ENCODE measurements around the gene TMCC2.
"Not testable (repeated sequence)": the region's sequence is repeated elsewhere in the genome, so short reads cannot be mapped to it uniquely, and the experiment has no call there.

TMCC2 gene, protein sequence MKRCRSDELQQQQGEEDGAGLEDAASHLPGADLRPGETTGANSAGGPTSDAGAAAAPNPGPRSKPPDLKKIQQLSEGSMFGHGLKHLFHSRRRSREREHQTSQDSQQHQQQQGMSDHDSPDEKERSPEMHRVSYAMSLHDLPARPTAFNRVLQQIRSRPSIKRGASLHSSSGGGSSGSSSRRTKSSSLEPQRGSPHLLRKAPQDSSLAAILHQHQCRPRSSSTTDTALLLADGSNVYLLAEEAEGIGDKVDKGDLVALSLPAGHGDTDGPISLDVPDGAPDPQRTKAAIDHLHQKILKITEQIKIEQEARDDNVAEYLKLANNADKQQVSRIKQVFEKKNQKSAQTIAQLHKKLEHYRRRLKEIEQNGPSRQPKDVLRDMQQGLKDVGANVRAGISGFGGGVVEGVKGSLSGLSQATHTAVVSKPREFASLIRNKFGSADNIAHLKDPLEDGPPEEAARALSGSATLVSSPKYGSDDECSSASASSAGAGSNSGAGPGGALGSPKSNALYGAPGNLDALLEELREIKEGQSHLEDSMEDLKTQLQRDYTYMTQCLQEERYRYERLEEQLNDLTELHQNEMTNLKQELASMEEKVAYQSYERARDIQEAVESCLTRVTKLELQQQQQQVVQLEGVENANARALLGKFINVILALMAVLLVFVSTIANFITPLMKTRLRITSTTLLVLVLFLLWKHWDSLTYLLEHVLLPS
- 1.1 reads per million for total RNA-seq

DNA sequence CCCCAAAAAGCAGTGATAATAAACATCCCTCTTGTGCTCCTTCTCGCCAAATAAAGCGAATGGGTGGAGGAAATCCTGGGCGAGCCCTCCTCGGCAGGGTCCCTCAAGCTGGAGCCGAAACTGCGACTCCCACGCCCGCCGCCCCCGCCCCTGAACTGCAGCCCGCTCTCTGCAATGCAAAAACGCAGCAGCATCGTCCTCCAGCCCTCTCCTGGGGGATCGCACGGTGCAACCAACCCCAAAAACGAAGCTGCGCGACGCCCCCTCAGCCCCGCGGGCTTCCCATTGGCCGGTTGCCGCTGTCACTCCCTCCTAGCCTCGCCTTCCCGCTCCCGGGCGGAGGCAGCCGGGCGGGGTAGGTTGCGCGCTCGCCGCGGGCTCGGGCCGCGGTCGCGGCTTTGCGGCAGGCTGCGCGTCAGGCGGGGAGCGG, at the start of gene TMCC2:
TSS of gene TMCC2 (plus strand) at position 363 of the 430 bp plus-strand sequence. CDS start 619 bp downstream, outside the sequence.
- DNase-seq: peak; percentile 67

DNA sequence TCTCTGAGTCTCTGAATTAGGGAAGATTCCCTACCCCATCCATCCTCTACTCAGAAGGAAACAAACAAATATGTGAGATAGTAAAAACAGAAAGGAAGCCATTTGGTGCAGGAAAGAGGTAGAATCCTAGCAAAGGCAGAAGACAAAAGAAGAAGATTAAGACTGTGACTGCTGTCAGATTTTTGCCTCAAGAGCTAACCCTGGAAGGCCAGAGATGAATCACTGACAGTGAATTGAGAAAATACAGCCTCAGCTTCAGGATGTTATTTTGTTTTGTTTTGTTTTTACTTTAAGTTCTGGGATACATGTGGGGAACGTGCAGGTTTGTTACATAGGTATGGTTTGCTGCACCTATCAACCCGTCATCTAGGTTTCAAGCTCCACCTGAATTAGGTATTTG, 47.9 kb upstream of the TMCC2 start:
- DNase-seq: no peak

DNA sequence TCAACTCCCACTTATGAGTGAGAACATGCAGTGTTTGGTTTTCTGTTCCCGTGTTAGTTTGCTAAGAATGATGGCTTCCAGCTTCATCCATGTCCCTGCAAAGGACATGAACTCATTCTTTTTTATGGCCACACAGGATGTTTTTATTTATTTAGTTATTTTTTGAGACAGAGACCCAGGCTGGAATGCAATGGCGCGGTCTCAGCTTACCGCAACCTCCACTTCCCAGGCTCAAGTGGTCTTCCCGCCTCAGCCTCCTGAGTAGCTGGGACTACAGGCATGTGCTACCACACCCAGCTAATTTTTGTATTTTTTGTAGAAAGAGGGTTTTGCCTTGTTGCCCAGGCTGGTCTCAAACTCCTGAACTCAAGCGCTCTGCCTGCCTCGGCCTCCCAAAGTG, 47.4 kb upstream of the TMCC2 start:
- not testable (repeated sequence) for DNase-seq

DNA sequence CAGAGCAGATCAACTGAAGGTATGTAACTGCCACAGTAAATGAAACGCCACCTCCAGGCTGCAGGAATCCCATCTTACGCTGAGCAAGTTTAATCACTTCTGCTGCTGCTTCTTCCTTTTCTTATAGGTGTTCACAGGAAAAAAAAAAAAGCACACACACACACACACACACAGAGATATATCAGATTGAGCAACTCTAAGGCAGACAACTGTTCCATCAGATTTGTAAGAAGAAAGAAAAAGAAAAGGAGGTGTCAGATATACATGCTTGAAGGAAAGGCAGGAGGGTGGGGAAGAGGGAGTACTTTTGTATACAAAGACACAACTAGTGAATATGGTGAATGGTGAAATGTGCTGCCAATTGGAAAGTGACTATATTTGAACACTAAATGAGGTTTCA, 44.8 kb upstream of the TMCC2 start:
- DNase-seq: no peak

DNA sequence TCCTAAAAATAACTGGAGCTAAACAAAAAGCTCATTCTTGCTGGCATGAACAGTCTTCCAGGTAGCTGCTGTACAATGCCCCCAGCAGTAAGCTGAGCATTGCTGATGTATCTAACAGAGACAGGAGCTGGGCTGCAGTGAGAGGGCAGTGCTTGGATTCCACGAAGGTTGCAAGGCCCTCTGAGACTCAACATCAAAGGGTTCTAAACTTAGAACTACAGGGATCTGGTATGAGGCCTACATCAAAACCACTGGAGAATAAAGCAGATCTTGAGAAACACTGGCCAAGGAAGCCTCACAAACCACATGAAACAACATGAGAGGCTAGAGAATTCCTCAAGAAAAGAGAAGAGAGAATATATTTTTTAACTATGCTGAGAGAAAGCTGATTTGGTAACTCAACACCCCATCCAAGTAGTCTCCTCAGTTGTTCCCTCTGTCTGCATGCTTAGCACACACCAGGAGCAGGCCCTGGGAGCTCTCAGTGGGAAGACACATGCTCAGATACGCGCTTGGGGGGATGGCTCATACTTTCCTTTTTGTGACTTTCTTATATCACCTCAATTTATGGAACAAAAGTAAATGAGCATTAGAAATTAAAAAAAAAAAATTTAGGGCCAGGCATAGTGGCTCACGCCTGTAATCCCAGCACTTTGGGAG, 43.9 kb upstream of the TMCC2 start:
- no peak for DNase-seq

DNA sequence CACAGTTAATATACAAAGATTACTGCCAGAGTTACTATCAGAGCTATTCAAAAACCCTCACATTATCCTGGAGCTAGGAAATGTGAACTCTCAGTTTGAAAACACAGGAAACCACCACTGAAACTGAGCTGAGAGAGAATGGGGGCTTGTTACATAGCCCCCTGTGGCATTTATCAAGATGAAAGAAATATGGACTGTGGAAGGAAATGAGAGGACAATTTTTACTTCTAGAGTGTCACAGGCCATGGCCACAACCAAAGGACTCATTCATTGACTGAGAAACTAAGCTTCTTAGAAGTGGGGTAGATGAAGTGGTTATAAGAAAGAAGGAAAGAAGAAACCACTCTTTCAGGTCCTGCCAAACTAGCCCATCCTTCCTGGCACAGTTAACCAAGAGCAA, 41.6 kb upstream of the TMCC2 start:
- DNase-seq: no peak

DNA sequence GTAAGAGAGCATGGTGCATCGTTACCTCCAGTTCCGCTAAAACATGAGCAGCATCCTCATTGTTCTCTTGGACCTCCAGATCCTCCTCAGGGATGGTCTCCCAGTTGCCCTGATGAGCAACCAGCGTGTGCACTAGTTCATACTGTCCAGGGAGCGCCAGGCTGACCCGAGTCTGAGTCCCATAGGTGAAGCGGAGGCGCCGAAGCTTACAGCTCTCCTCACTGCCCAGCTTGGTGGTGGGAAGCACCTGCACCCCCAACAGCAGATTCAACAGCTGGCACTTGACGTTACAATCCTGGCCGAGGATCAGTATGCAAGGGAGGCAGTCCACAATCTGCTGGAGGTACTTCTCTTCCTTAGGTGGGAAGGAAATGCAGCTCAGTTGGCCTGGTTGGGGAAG, 40.3 kb upstream of the TMCC2 start:
- DNase-seq: no peak

DNA sequence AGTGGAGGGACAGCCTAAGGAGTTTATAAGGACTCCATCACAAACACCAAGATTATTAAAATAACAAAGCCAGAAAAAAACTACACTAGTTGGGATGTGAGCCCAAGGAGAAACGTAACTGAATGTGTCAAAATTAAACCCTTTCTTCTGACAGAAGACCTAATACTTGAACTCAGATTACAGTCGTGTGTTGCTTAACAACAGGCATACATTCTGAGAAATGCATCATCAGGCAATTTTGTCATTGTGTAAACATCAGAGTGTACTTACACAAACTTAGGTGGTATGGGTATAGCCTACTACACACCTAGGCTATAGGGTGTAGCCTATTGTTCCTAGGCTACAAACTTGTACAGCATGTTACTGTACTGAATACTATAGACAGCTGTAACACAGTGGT, 39.6 kb upstream of the TMCC2 start:
- DNase-seq: no peak

DNA sequence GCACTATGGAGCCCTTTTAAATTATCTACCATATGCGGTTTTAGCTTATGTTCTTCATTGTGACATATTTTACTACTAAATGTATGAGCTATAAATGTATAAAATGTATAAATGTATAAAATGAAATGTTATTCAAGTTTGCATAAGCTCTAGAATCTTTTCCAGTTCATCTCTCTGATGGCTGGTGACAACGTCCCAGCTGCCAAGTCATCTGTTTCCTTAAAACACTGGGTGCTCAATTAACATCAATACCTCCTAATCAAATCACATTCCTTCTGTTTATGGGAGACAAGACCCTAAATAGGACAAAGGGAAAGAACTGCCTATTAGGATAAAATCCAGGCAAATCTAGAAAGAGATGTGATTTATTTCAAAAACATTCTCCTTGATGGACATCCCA, 39.1 kb upstream of the TMCC2 start:
- DNase-seq: no peak

DNA sequence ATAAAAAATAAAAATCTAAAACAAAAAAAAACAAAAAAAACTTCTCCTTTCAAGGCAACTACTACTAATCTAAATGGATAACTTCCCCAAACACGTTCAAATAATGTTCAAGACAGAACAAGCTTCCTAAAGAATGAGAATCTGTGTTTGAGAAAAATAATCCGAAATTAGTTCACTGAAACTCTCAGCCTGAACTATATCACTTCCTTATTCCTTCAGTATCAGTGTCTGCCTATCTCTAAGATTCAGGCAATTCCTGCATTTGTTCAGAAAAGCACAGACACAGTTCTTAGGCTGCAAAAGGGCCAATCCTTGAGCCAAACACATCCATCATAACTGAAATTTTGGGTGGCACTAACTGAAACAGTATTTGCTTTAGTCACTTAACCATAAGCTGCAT, 38.6 kb upstream of the TMCC2 start:
- DNase-seq: no peak

DNA sequence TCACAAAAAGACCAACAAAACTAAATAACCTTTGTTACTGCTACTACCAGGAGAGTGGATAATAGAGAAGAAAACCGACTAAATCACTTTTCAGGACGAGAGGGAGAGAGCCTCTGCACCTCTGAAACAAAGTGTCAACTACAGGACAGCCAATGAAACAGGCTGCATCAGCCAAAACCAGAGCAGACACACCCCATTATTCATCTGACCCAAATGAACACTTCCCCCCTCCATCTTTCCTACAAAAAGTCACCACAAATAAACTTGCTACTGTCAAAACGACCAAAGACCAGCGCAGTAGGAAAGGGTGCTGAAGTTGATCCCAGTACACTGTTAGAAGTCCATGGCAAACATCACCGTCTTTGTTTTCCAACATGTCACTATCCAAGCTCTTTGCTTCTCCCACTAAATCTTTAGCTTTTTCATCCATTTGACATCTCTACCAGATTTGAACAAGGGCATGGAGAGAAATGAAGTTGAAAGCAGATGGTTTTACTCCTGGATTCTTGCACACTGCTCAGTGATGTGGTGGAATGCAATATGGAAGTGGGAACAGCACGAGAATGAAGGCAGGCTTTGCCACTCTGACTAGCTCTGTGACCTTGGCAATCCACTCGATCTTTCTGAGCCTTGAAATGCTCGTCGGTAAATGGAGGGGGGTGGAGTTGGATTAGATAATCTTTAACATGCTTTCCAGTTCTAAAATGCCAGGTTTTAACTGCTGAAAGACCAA, 36.7 kb upstream of the TMCC2 start:
- DNase-seq: no peak

DNA sequence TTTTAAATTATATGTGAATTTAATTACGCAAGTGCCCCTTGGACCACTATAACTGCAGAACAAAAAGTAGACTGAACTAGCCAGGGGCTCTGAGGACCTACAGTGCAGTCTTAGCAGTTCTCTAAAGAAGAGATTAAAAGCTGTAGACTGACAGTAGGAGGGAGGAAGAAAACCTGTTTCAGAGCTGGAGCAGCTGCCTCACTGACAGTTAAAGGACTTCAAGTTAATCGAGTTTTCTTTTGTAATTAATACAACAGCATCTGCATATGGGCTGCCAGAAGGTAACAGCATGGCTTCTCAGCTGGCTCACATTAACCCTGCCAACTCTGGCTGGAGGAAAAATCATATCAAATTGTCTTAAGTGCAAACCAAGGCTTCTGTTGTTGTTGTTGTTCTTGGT, 36.1 kb upstream of the TMCC2 start:
- DNase-seq: no peak

DNA sequence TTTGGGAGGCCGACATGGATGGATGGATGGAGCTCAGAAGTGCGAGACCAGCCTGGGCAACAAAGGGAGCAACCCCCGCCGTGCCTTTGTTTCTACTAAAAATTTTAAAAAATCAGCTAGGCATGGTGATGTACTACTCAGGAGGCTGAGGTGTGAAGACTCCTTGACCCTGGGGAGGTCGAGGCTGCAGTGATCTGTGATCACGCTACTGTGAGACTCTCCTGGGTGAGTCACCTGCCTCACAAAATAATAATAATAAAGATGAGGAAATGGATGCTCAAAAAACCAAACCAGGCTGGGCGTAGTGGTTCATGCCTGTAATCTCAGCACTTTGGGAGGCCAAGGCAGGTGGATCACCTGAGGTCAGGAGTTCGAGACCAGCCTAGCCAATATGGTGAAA, 35.5 kb upstream of the TMCC2 start:
- no peak for DNase-seq

DNA sequence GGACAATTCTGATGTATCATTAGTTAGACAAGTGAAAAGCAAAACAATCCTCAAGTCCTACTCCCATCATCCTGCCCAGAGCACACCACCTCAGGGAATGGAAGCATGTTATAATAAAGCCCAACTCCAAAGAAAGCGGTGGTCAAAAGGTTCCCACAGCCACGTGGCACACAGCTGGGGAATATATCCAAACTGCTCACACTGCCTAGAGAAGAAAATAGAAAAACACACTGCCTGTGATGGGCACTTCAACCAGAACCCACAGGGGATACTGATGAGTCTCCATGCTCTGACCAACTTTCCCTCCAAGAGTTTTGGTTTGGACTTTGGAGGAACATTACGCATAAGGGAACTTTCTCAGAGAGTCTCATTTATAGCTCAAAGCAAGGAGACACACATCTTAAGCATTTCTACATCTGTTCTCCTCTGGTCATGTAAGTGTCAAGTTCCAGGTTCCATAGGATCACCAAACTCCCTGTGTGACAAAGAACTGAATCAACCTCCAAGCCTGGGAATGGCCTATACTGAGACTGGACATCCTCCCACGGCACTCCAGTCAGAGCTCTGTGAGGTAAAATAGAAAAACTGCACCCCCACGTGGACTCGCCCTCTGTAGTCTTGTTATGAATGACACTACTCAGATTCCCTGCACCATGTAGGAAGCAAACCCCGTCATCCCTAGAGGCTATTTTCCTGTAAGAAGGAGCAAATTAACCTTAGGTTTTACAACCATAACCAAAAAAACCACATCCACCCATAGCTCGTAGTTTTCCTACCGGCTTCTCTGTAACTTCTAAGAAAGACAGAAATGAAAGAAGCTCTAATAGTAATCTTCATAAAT, 28.4 kb upstream of the TMCC2 start:
- no peak for DNase-seq

DNA sequence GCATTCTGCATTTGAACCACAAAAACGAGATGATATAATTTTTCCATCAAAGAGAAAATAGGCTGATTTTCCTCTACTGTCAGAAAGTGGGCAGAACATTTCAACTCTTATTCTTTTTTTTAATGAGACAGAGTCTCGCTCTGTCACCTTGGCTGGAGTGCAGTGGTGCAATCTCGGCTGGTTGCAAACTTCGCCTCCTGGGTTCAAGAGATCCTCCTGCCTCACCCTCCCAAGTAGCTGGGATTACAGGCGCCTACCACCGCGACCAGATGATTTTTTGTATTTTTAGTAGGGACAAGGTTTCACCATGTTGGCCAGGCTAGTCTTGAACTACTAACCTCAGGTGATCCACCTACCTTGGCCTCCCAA, 27.8 kb upstream of the TMCC2 start:
- no peak for DNase-seq

DNA sequence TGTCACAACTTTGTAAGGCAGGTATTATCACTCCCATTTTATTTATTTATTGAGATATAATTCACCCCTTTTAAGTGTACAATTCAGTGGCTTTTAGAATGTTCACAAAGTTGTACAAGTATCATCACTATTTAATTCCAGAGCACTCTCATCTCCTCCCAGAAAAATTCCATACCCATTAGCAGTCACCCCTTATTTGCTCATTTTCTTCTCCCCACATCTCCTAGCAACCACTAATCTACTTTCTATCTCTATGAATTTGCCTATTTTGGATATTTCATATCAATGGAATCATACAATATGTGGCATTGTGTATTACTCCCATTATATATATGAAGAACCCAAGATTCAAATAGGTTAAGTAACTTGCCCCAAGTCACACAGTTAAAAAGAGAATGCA, 23.2 kb upstream of the TMCC2 start:
- DNase-seq: no peak

DNA sequence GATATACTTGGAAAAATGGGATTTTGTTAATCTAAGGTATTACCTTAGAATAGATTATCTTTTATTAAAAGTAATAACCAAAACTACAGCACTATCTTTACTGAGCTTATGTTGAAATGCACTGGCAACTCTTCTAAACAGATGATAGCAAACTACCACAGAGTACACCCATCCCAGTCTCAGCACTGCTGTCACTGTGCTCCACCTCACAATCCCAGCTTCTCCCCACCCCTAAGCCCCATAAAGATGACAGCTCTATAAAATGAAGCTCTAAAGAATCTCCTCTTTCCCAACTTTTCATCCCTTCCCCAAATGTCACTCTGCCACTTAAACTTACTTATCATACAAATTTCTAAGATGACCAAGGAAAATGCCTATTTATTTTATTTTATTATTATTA, 22.7 kb upstream of the TMCC2 start:
- DNase-seq: no peak

DNA sequence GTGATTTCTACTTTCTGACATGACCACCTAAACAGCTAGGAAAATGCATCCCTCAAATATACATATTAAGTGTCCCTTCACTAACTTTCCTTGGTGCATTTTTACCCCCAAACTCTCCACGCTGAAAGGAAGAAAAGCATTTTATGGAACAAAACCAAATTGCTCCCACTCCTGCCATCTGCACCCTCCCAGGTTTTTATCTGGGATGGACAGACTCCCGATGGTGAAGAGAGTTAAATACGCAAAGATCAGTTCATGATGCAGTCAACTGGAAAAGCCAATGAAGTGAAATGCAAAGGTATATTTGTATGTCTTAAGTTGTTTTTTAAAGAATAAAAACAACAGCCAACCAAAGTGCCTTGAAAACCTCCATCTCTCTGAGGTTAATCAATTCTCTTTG, 18.9 kb upstream of the TMCC2 start:
- DNase-seq: no peak

DNA sequence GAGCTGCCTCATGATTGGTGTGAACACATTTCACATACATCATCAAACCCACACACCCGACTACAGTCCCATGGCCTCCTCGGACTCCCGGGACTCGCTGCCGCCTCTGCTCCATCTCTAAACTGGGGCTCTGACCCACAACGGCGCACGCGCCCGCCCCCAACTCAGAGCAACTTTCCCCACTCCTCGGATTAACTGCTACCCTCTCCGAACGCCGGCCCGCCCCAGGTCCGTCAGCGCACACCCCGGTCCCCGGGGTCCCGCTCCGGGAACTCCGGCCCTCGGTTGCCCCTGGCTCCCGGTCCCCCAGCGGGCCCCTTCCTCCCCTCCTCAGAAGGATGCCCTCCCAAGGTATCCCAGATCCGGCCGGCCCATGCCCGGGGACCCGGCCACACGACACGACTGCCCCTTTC, 17.0 kb upstream of the TMCC2 start:
- DNase-seq: no peak

DNA sequence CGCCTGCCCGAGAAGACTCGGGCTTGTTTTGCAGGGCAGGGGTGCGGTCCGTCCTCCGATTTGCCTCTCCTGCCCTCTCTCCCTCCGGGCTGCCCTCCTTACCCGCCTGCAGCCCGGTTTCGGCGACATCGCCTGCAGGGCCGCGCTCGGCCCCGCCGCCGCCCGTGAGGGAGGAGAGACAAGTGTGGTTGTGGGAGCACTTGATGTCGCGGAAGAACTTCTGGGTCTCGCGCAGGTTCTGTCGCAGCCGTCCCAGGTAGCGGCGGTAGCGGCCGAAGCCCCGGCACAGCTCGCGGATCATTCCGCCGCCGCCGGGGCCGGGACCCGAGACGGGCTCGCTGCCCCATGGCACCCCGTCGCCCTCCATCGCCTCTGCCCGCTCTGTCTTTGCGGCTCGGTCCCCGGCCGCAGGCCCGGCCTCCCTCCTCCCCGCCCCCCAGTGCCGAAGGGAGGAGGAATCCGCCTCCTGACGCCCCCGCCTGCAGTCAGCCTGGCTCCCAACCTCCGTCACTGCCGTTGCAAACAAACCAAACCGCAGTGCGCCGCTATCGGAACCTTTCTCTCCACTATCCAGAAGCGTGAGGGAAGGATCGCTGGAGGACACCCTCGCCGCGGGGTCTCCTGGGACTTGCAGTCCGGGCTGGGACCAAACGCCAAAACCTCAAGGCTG, 16.4 kb upstream of the TMCC2 start, which contains the start of gene DSTYK:
TSS of gene DSTYK (minus strand) at position 534 of the 670 bp plus-strand sequence. CDS start at position 367, 167 bp downstream.
- DNase-seq: peak; percentile 84

DNA sequence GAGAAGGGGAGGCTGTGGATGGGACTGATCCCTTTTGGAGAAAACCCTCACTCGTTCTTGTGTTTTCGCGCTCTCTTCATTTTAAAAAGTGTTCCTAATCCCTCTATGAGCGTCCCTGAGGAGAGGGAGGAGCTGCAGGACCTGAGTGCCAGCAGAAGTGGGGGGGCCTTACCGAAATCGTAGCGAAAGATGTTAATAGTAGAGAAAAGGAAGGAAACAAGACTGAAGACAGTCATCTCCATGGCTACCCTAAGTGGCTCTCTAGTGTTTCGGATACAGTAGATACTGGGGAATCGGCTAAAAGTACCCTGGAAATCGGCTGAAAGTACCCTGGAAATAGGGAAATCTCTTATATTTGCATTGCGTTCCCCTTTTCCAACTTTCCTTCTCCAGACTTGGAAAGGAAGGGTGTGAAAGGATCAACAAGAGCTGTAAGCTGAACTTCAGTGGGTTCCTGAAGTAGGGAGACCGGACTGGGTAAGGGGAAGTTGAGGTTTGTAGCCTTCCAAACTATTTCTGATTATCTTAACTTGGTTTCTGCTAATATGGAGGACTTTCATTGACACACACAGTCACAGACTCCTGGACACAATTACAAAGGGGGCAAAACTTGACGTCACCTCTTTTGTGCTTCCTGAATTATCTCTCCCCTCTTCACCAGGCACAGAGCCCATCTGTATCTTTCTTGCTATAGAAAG, 15.8 kb upstream of the TMCC2 start:
- DNase-seq: no peak

Data from effector CD4-positive, alpha-beta T cell (primary cell).